Neural cell (in vitro differentiated cells): ENCODE data around the gene ADARB1. TPM values are rescaled to one million over a fixed set of nuclear protein-coding genes. Genes with fewer than 3 reads are reported as not detected.
"Not testable (repeated sequence)": the region's sequence is repeated elsewhere in the genome, so short reads cannot be mapped to it uniquely, and the experiment has no call there.

ENCODE experiments used
- H2AFZ ChIP-seq: fragments of 200-600, 300-800 bp; sonication (generic), shearing (Covaris generic); 2 replicates; pipeline ENCODE4 v1.6.0; 2014; ENCODE audit warnings: low read depth, mild to moderate bottlenecking, antibody characterized with exemption, low read length, moderate library complexity
- H3F3A ChIP-seq: fragments of 200-600 bp; shearing (Covaris generic); 2 replicates; pipeline ENCODE4 v1.6.1; 2016; ENCODE audit warnings: mild to moderate bottlenecking, moderate library complexity, mixed read lengths, antibody characterized with exemption, low read length; ENCODE audit not compliant: insufficient read depth, poor library complexity, severe bottlenecking
- H3K27ac ChIP-seq: fragments of 200-600, 300-800 bp; sonication (generic), shearing (Covaris generic); 2 replicates; pipeline ENCODE4 v1.5.1; 2014; ENCODE audit warnings: mild to moderate bottlenecking, low read length, moderate library complexity
- H3K27me3 ChIP-seq: fragments of 300-800, 200-600 bp; sonication (generic), shearing (Covaris generic); 2 replicates; pipeline ENCODE4 v1.6.0; 2014; ENCODE audit warnings: mild to moderate bottlenecking, low read depth, low read length, moderate library complexity; ENCODE audit not compliant: insufficient read depth
- H3K36me3 ChIP-seq: fragments of 300-800, 200-600 bp; sonication (generic), shearing (Covaris generic); 2 replicates; pipeline ENCODE4 v1.5.1; 2014; ENCODE audit warnings: mild to moderate bottlenecking, antibody characterized with exemption, low read length, moderate library complexity; ENCODE audit not compliant: insufficient read depth
- H3K4me2 ChIP-seq: fragments of 300-800, 200-600 bp; sonication (generic), shearing (Covaris generic); 2 replicates; pipeline ENCODE4 v1.6.0; 2014; ENCODE audit warnings: mild to moderate bottlenecking, low read length
- H3K4me3 ChIP-seq: fragments of 300-800, 200-600 bp; sonication (generic), shearing (Covaris generic); 2 replicates; pipeline ENCODE4 v1.5.1; 2014; ENCODE audit warnings: mild to moderate bottlenecking, low read length, moderate library complexity
- H3K79me2 ChIP-seq: fragments of 200-600 bp; shearing (Covaris generic); replicated peaks from 2 replicates; pipeline ENCODE4 v1.6.0; 2014; ENCODE audit warnings: mild to moderate bottlenecking, low read length, moderate library complexity; ENCODE audit not compliant: insufficient read depth
- H3K9ac ChIP-seq: fragments of 300-800, 200-600 bp; sonication (generic), shearing (Covaris generic); 2 replicates; pipeline ENCODE4 v1.6.1; 2016; ENCODE audit warnings: mild to moderate bottlenecking, low read length, mixed read lengths
- H3K9me2 ChIP-seq: fragments of 200-600 bp; shearing (Covaris generic); 2 replicates; pipeline ENCODE4 v1.6.1; 2016; ENCODE audit warnings: mild to moderate bottlenecking, low read length, mixed read lengths; ENCODE audit not compliant: insufficient read depth
- H3K9me3 ChIP-seq: fragments of 200-600, 300-800 bp; sonication (generic), shearing (Covaris generic); 2 replicates; pipeline ENCODE4 v1.6.1; 2016; ENCODE audit warnings: mild to moderate bottlenecking, mixed run types, low read length, moderate library complexity, mixed read lengths
- H4K20me1 ChIP-seq: fragments of 200-600 bp; shearing (Covaris generic); 2 replicates; pipeline ENCODE4 v1.6.1; 2016; ENCODE audit warnings: mild to moderate bottlenecking, mixed run types; ENCODE audit not compliant: insufficient read depth
- EP300 ChIP-seq: fragments of 450-650 bp; conservative IDR thresholded peaks from 2 replicates; pipeline ENCODE4 v1.6.1; 2014; ENCODE audit warnings: antibody characterized with exemption, mild to moderate bottlenecking, moderate library complexity; ENCODE audit not compliant: poor library complexity, severe bottlenecking
- EZH2 ChIP-seq: fragments of 200-600, 300-800 bp; shearing (Covaris generic), sonication (generic); IDR thresholded peaks from 2 replicates; pipeline ENCODE4 v1.6.1; 2014; ENCODE audit warnings: antibody characterized with exemption, low read length, borderline replicate concordance, mild to moderate bottlenecking; ENCODE audit not compliant: insufficient read depth, poor library complexity, severe bottlenecking
- MXI1 ChIP-seq: fragments of 450-650 bp; conservative IDR thresholded peaks from 2 replicates; pipeline ENCODE4 v1.6.1; 2014; ENCODE audit warnings: antibody characterized with exemption, mild to moderate bottlenecking; ENCODE audit not compliant: poor library complexity, severe bottlenecking
- POLR2AphosphoS5 ChIP-seq: IDR thresholded peaks from 2 replicates; pipeline ENCODE4 v1.6.1; 2012
- RAD21 ChIP-seq: fragments of 450-650 bp; conservative IDR thresholded peaks from 2 replicates; pipeline ENCODE4 v1.6.1; 2014; ENCODE audit warnings: antibody characterized with exemption, mild to moderate bottlenecking, moderate library complexity
- SMC3 ChIP-seq: fragments of 450-650 bp; conservative IDR thresholded peaks from 2 replicates; pipeline ENCODE4 v1.6.1; 2014; ENCODE audit warnings: antibody characterized with exemption, mild to moderate bottlenecking, moderate library complexity; ENCODE audit not compliant: poor library complexity
- TAF1 ChIP-seq: IDR thresholded peaks from 2 replicates; pipeline ENCODE4 v1.6.1; 2012; ENCODE audit warnings: low read depth
- polyA plus RNA-seq: library from polyadenylated mRNA; depleted of rRNA; stranded (reverse); fragments of >200 nt; gene quantifications from 2 replicates; pipeline ENCODE4 v1.2.3, GENCODE V29; 2014
- TF ChIP-seq, protein P1 (sequence below): IDR thresholded peaks from 2 replicates; pipeline ENCODE4 v1.6.1; 2012; ENCODE audit warnings: borderline replicate concordance
- TF ChIP-seq, protein P2 (sequence below): fragments of 450-650 bp; IDR thresholded peaks from 2 replicates; pipeline ENCODE4 v1.5.1; 2014; ENCODE audit warnings: antibody characterized with exemption, mild to moderate bottlenecking, moderate library complexity; ENCODE audit not compliant: poor library complexity, severe bottlenecking

Gene ADARB1
- polyA plus RNA-seq, 1 donor from 2014 or later = 8.9 TPM

DNA sequence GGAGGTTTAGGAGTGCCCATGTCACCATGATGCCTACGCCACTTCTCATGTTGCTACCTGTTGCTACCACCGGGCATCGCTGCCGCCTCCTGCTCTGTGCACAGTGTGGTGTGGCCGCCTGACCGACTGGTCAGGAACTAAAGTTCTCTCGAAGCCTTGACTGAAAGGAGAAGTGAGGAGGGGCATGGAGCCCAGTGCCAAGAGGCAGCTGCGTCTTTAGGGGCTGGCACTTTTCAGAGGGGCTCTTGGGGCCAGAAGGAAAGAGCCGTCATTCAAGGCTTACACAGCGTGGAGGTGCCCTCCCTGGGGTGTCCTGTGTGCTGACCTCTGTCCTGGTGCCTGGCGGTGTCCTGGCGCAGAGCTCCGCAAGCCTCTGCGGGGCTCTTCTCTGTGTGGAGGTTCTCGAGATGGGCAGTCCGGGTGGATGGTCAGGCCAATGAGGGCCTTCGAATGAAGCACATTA is 57.2 kb downstream of the ADARB1 start:
- H3K79me2 ChIP-seq = no peaks in the 10 kb centered on the region
- TF ChIP-seq SMC3 = no peak
- TF ChIP-seq MXI1 = no peak
- TF ChIP-seq, protein P1, sequence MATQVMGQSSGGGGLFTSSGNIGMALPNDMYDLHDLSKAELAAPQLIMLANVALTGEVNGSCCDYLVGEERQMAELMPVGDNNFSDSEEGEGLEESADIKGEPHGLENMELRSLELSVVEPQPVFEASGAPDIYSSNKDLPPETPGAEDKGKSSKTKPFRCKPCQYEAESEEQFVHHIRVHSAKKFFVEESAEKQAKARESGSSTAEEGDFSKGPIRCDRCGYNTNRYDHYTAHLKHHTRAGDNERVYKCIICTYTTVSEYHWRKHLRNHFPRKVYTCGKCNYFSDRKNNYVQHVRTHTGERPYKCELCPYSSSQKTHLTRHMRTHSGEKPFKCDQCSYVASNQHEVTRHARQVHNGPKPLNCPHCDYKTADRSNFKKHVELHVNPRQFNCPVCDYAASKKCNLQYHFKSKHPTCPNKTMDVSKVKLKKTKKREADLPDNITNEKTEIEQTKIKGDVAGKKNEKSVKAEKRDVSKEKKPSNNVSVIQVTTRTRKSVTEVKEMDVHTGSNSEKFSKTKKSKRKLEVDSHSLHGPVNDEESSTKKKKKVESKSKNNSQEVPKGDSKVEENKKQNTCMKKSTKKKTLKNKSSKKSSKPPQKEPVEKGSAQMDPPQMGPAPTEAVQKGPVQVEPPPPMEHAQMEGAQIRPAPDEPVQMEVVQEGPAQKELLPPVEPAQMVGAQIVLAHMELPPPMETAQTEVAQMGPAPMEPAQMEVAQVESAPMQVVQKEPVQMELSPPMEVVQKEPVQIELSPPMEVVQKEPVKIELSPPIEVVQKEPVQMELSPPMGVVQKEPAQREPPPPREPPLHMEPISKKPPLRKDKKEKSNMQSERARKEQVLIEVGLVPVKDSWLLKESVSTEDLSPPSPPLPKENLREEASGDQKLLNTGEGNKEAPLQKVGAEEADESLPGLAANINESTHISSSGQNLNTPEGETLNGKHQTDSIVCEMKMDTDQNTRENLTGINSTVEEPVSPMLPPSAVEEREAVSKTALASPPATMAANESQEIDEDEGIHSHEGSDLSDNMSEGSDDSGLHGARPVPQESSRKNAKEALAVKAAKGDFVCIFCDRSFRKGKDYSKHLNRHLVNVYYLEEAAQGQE = no peak
- no peak for TF ChIP-seq TAF1
- TF ChIP-seq EZH2 = no peak
- TF ChIP-seq POLR2AphosphoS5 = no peak
- no peak for TF ChIP-seq RAD21
- TF ChIP-seq, protein P2, sequence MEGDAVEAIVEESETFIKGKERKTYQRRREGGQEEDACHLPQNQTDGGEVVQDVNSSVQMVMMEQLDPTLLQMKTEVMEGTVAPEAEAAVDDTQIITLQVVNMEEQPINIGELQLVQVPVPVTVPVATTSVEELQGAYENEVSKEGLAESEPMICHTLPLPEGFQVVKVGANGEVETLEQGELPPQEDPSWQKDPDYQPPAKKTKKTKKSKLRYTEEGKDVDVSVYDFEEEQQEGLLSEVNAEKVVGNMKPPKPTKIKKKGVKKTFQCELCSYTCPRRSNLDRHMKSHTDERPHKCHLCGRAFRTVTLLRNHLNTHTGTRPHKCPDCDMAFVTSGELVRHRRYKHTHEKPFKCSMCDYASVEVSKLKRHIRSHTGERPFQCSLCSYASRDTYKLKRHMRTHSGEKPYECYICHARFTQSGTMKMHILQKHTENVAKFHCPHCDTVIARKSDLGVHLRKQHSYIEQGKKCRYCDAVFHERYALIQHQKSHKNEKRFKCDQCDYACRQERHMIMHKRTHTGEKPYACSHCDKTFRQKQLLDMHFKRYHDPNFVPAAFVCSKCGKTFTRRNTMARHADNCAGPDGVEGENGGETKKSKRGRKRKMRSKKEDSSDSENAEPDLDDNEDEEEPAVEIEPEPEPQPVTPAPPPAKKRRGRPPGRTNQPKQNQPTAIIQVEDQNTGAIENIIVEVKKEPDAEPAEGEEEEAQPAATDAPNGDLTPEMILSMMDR = no peak
- TF ChIP-seq EP300 = no peak
- H3K27ac ChIP-seq = no peak overlapping the region

DNA sequence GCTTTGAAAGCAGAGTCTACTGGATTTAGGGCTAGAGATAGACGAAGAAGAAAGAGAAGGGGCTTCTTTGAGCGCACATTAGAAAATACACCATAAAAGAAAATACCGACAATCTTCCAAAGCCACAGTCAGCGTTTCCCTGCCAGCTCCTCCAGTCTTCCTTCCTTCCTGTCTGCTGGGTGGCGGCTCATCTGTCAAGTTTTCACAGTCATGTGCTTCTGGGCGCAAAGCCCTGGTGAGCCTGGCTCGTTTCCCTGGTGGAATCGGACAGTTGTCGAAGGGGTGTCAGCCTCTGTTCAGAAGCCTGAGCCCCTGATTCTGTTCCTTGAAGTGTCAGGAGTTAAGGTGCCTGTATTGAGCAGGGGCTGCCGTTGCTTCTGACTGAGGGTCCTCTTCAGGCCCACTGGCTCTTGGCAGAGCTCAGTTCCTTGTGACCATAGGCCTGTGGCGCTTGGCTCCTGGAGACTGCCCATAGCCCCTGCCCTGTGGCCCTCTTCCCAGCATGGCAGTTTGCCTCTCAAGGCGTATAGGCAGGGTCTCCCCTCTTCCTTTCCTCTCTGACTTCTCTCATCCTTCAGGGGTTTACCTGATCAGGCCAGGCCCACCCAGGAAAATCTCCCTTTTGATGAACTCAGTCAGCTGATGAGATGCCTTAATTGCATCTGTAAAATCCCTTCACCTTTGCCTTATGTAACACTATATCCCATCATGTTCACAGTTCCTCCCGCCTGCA is 58.6 kb downstream of the ADARB1 start:
- no peaks in the 10 kb centered on the region for H3F3A ChIP-seq
- no peak overlapping the region for H2AFZ ChIP-seq
- no peak overlapping the region for H3K4me3 ChIP-seq
- H4K20me1 ChIP-seq = no peaks in the 10 kb centered on the region
- H3K36me3 ChIP-seq = no peaks in the 10 kb centered on the region
- TF ChIP-seq RAD21 (no peak), TAF1 (no peak), EP300 (no peak)
- TF ChIP-seq, protein P1 = no peak
- H3K4me2 ChIP-seq = no peak overlapping the region
- H3K9ac ChIP-seq = no peak overlapping the region
- H3K9me3 ChIP-seq = no peaks in the 10 kb centered on the region
- H3K27ac ChIP-seq = no peak overlapping the region
- no peaks in the 10 kb centered on the region for H3K79me2 ChIP-seq
- H3K9me2 ChIP-seq = no peaks in the 10 kb centered on the region
- no peaks in the 10 kb centered on the region for H3K27me3 ChIP-seq

More for the DNA sequence above, 57.2 kb downstream of the ADARB1 start:
- Histone ChIP-seq H3K27me3 (no peaks in the 10 kb centered on the region), H3K9me3 (no peaks in the 10 kb centered on the region), H3K9ac (no peak overlapping the region), H2AFZ (no peak overlapping the region), H3K9me2 (no peaks in the 10 kb centered on the region), H3F3A (no peaks in the 10 kb centered on the region), H3K4me2 (no peak overlapping the region), H4K20me1 (no peaks in the 10 kb centered on the region), H3K4me3 (no peak overlapping the region), H3K36me3 (no peaks in the 10 kb centered on the region)

DNA sequence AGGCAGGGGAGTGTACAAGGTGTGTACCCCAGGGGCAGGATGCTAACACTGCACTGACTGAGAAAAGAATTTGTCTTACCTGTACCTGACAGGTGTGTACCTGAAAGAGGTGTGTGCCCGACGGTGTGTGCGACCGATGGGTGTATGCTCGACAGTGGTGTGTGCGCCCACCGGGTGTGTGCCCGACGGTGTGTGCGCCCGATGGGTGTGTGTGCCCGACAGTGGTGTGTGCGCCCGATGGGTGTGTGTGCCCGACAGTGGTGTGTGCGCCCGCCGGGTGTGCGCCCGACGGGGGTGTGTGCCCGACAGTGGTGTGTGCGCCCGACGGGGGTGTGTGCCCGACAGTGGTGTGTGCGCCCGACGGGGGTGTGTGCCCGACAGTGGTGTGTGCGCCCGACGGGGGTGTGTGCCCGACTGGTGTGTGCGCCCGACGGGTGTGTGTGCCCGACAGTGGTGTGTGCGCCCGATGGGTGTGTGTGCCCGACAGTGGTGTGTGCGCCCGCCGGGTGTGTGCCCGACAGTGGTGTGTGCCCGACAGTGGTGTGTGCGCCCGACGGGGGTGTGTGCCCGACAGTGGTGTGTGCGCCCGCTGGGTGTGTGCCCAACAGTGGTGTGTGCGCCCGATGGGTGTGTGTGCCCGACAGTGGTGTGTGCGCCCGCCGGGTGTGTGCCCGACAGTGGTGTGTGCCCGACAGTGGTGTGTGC is 59.3 kb downstream of the ADARB1 start:
- not testable (repeated sequence) for H3K9me3 ChIP-seq, H3K27ac ChIP-seq

More for the DNA sequence above, 59.3 kb downstream of the ADARB1 start:
- H3F3A ChIP-seq, H4K20me1 ChIP-seq, H3K27me3 ChIP-seq, H2AFZ ChIP-seq, H3K36me3 ChIP-seq, H3K9me2 ChIP-seq, H3K4me3 ChIP-seq, H3K4me2 ChIP-seq, H3K79me2 ChIP-seq, H3K9ac ChIP-seq: not testable (repeated sequence)
